GM18520 (cell line): ENCODE results near the gene ASXL2.
A peak's percentile ranks its signal among the peaks of the same experiment; 100 is the strongest.
"Not testable (repeated sequence)": the region's sequence is repeated elsewhere in the genome, so short reads cannot be mapped to it uniquely, and the experiment has no call there.

Experiments
- ATAC-seq: cut with Tn5 transposase; IDR thresholded peaks from one replicate; pipeline ENCODE4 v1.9.1; 2021; ENCODE audit not compliant: unreplicated experiment

The ASXL2 gene

GRCh38 chr2:25894135-25894830 is 16.0 kb upstream of the ASXL2 start:
- ATAC-seq = no peak

DNA sequence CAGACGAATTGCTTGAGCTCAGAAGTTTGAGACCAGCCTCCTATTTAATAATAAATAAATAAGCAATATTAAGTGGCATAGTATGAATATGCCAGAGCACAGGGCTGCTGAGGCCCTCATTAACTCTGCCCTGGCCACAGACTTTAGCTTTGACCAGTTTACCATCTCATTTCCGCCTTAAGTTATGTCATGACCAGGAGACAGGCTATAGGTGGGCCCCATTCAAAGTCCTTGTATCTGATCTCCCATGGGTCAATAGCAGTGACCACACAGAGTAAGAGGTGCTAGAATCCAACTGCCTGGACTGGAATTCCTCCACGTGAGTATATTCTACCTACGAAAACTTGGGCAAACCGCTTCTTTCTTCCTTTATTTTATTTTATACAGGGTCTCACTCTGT is 13.4 kb upstream of the ASXL2 start:
- ATAC-seq = no peak

DNA sequence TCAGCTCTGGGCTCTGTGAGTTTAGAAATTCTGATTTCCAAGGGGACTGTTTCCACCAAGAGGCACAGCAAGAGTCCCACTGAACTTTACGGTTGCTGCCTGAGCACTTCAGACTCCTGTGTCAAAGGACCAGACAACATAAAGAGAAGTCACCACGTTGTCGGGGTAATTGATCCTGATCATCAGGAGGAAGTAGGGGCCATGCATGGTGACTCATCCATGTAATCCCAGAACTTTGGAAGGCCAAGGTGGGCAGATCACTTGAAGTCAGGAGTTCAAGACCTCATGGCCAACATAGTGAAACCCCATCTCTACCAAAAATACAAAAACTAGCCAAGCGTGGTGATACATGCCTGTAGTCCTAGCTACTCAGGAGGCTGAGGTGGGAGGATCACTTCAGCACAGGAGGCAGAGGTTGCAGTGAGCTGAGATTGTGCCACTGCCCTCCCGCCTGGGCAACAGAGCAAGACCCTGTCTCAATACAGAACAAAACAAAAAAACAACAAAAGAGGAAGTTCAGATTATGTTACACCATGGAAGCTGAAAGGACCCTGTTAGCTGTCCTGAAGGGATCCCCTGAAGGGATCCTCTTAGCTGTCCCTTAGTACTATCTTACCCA is 9.4 kb upstream of the ASXL2 start:
- no peak for ATAC-seq

- ATAC-seq = no peak
Observed at GRCh38 chr2:25885933-25886332, 7.6 kb upstream of the ASXL2 start.

DNA sequence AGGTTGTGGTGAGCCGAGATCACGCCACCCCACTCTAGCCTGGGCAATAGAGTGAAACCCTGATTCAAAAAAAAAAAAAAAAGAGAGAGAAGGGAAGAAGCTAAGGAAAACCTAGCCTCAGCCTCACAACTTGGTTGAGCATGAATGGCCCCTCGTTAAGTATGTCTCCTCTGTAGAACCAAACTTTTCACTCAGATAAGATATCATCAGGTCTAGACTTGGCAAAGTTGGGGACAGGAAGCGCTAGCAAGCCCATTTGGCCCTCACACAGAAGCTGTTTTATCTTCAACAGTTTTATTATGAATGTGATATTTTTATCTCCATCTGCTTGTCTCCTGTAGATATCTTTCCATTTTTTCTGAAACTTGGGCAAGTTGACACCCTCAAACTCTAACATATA is 3.5 kb upstream of the ASXL2 start:
- no peak for ATAC-seq

DNA sequence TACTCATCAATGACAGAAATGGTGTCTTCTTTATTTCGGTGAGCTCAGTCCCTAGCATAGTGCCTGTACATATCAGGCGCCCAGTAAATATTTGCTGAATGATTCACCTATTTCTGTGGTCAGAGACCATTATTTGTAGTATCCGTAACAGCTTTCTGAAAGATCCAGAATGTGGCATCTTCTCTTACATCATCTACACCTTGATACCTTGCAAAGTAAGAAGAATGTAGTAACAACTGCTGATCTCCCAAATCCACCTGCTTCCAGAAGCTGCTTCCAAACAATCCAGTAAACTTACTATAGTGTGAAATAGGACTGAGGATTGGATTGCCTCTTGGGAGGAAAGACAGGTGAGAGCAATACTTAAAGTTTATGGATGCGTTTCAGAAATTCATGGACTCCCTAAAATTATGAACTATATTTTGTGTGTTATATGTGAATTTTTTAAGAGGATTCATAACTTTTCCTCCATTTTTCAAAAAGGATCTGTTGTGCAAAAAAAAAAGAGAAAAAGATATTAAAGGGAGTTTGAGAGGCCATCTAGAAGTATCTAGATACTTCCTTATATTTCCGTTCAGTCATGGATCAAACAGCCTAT is 945 bp upstream of the ASXL2 start:
- ATAC-seq = no peak

DNA sequence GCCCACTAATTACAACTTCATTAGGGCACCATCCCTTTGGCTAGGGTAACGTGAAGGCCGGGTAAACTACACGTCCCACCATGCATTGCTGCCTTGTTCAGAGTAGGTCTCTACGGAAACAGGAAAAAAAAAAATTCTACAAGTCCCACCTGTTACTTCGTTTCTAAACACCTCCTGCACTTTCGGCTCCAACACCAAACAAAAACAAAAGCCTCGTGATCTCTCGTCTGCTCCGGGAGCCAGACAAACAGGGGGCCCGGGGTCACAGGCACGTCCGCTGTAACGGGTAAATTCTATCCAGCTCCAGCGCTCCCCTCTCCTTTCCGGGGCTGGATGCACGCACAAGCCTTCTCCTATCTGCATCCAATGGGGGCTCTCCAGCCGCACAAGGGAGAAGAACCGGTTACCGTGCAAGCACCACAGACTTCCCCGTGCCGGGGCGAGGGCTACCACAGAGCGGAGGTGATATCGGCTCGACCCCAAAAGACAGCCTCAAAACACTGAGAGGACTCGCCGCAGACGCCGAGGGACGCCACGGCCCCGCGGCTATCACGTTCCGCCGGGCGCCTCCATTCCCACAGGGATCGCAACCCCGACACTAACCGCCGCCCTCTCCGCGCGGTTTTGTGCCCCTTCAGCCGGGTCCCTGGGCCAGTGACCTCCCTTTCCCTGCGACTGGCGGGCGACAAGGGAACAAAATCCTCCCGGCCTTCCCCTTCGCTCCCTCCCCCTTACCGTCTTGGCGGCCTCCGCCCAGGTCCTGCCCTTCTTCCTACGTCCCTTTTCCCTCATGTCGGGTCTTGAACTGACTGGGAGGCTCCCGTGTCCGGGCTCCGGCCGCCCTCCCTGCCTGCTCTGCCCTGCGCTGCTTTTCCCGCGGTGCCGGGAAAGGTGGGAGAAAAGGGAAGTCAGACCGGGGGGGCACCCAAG is 591 bp downstream of the ASXL2 start:
- peak; percentile 36 for ATAC-seq

DNA sequence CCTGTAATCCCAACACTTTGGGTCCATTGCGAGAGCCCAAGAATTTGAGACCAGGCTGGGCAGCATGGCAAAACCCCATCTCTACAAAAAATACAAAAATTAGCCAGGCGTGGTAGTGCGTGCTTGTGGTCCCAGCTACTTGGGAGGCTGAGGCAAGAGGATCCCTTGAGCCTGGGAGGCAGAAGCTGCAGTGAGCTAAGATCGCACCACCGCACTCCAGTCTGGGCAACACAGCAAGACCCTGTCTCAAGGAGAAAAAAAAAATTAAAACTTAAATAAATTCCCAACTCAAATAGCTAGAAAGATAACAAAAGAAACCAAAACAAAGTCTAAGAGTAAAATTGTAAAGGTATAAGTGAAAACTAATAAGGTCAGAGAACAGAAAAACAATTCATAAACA is 6.2 kb downstream of the ASXL2 start:
- ATAC-seq = no peak

GRCh38 chr2:25867396-25868003 is 10.8 kb downstream of the ASXL2 start:
- no peak for ATAC-seq

- no peak for ATAC-seq
Observed at GRCh38 chr2:25856377-25856776, 21.9 kb downstream of the ASXL2 start.

DNA sequence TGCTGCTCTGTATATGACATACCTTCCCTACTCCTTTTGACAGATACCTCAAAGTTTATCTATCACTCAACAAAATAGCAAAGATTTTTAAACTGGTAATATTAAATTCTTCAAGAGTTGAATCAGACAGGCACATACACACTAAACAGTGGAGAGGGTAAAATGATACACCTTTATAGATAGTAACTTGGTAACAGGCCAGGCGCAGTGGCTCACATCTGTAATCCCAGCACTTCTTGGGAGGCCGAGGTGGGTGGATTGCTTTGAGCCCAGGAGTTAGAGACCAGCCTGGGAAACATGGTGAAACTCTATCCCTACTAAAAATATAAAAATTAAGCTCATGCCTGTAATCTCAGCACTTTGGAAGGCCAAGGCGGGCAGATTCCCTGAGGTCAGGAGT is 23.2 kb downstream of the ASXL2 start:
- ATAC-seq = no peak

DNA sequence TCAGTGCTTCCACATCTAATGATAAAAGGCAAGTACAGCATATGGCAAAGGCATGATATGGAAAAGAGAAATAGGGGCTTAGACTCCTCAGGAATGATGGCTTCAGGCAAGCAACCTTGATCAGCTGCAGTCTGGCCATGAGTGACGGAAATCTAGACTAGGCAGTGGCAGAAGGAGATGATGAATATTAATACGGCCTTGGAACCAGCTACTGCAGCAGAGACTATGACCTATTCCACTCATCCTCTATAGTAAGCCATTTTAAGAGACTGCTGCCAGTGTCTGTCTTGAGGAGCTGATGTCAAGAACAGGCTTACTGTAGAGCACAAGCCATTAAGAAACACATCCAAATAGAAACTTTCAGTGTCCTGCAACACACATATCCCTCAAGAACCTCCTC is 23.7 kb downstream of the ASXL2 start:
- no peak for ATAC-seq

- ATAC-seq = no peak
Observed at GRCh38 chr2:25853038-25853638, 25.1 kb downstream of the ASXL2 start.

- peak; percentile 77 for ATAC-seq
Observed at GRCh38 chr2:25851740-25852503, 26.4 kb downstream of the ASXL2 start.

DNA sequence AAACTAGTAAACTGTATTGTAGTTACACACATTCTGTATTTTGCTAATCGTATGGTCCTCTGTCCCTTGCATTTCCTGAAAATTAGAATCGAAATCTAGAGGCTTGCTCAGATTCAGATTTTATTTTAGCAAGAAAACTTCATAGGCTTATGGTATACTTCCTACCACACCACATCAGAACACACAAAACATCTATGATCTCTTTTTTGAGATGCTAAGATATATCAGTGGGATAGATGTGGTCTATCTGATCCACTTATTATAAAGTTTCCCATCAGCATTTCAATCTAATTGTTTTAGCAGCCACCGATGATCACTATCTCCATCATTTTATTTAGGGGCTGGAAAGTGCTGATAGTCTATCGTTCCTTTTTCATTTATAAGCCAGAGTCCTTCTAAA is 27.9 kb downstream of the ASXL2 start:
- ATAC-seq = not testable (repeated sequence)

DNA sequence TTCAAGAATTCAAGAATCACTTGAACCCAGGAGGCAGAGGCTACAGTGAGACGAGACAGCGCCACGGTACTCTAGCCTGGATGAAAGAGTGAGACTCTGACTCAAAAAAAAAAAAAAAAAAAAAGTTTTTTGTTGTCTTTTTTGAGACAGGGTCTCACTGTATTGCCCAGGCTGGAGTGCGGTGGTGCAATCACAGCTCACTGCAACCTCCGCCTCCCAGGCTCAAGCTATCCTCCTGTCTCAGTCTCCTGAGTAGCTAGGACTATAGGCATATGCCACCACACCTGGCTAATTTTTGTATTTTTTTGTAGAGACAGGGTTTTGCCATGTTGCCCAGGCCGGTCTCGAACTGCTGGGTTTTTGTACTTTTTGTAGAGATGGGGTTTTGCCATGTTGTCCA is 28.9 kb downstream of the ASXL2 start:
- ATAC-seq = not testable (repeated sequence)

GRCh38 chr2:25845843-25846505 is 32.3 kb downstream of the ASXL2 start:
- ATAC-seq = no peak

DNA sequence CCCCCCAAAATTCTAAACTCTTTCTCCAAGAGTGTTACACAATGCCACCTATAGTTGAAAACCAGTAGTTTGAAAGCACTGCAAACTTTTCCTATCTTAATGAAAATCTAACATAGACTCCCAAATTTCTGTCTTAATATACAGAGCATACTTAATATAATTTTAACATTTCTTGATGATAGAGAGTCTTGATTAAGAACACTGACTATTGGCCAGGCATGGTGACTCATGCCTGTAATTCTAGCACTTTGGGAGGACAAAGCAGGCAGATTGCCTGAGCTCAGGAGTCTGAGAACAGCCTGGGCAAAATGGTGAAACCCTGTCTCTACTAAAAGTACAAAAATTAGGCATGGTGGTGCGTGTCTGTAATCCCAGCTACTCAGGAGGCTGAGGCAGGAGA is 34.2 kb downstream of the ASXL2 start:
- ATAC-seq = no peak

- ATAC-seq = no peak
Observed at GRCh38 chr2:25842155-25842554, 36.1 kb downstream of the ASXL2 start.
